DMS79 treated with DMSO at 0.1 percent for 48 hours (cell line): ENCODE data around the gene HEXD.
"Not testable (repeated sequence)": the region's sequence is repeated elsewhere in the genome, so short reads cannot be mapped to it uniquely, and the experiment has no call there.

Source experiments
- DNase-seq: peaks from one replicate; lab custom pipeline; 2025; lab: John Stamatoyannopoulos, UW

HEXD gene

GRCh38 chr17:82458179-82458884 lies 40.2 kb downstream of the HEXD start, which contains the start of gene NARF:
TSS of gene NARF (plus strand) at chr17:82458741. CDS start at chr17:82458804, 63 bp downstream.
- DNase-seq: peak; percentile 84

- DNase-seq: no peak
Measured at GRCh38 chr17:82458885-82459424, 40.8 kb downstream of the HEXD start.

- DNase-seq: not testable (repeated sequence)
Measured at GRCh38 chr17:82459936-82460335, 41.8 kb downstream of the HEXD start.

GRCh38 chr17:82461827-82462524 lies 43.8 kb downstream of the HEXD start:
- no peak for DNase-seq

GRCh38 chr17:82463391-82463790 lies 45.2 kb downstream of the HEXD start:
- no peak for DNase-seq

GRCh38 chr17:82463925-82464566 lies 45.9 kb downstream of the HEXD start:
- no peak for DNase-seq

- DNase-seq: no peak
Measured at GRCh38 chr17:82464567-82464929, 46.4 kb downstream of the HEXD start.

- DNase-seq: no peak
Measured at GRCh38 chr17:82465023-82465603, 47.0 kb downstream of the HEXD start.

- no peak for DNase-seq
Measured at GRCh38 chr17:82468692-82469091, 50.5 kb downstream of the HEXD start.

- no peak for DNase-seq
Measured at GRCh38 chr17:82470065-82470464, 51.9 kb downstream of the HEXD start.

GRCh38 chr17:82474223-82475010 lies 56.3 kb downstream of the HEXD start:
- no peak for DNase-seq

- no peak for DNase-seq
Measured at GRCh38 chr17:82475458-82475857, 57.3 kb downstream of the HEXD start.

- no peak for DNase-seq
Measured at GRCh38 chr17:82477934-82478333, 59.8 kb downstream of the HEXD start.

GRCh38 chr17:82479602-82480001 lies 61.5 kb downstream of the HEXD start:
- no peak for DNase-seq

GRCh38 chr17:82480318-82480717 lies 62.2 kb downstream of the HEXD start:
- no peak for DNase-seq

GRCh38 chr17:82483204-82483660 lies 65.1 kb downstream of the HEXD start:
- no peak for DNase-seq

GRCh38 chr17:82483836-82484235 lies 65.7 kb downstream of the HEXD start:
- DNase-seq: no peak

- no peak for DNase-seq
Measured at GRCh38 chr17:82486231-82487094, 68.3 kb downstream of the HEXD start.

- DNase-seq: peak; percentile 34
Measured at GRCh38 chr17:82487910-82488309, 69.8 kb downstream of the HEXD start.

GRCh38 chr17:82489117-82489516 lies 71.0 kb downstream of the HEXD start:
- no peak for DNase-seq
